Lower leg skin (tissue), 3 donors: ENCODE results near the gene PTBP3.

ENCODE experiments used
- CTCF ChIP-seq, 3 donors: fragments of 450-650 bp; IDR thresholded peaks; one replicate each; pipeline ENCODE4 v1.5.1; 2016; ENCODE audit warnings: antibody characterized with exemption in 3 of 3, mild to moderate bottlenecking in 3 of 3, moderate library complexity in 2 of 3
- POLR2A ChIP-seq, 2 donors: fragments of 450-650 bp; IDR thresholded peaks; one replicate each; pipeline ENCODE4 v1.6.1; 2016 to 2017; ENCODE audit warnings: antibody characterized with exemption in 2 of 2, mild to moderate bottlenecking in 1 of 2, moderate library complexity in 1 of 2

- no peak for TF ChIP-seq CTCF (IDR thresholded peaks at IDR 0.05)
- TF ChIP-seq POLR2A (IDR thresholded peaks at IDR 0.05), result no peak
Observed at GRCh38 chr9:112279501-112279900, 53.9 kb downstream of the PTBP3 start.
